ENCODE measurements around the gene PYGB. TPM values are rescaled to one million over a fixed set of nuclear protein-coding genes. Genes with fewer than 3 reads are reported as not detected.
"Not testable (repeated sequence)": the region's sequence is repeated elsewhere in the genome, so short reads cannot be mapped to it uniquely, and the experiment has no call there.

The PYGB gene
- total RNA-seq, 2 donors from 2014 or later = 275 to 329 TPM

- DNase-seq = no peak
- intact Hi-C loops (cut with DNase I, micrococcal nuclease) = no loop called here
- ATAC-seq = no peak
Observed at GRCh38 chr20:25224941-25225340, 22.9 kb upstream of the PYGB start.

- no peak for ATAC-seq
- intact Hi-C loops (cut with DNase I, micrococcal nuclease) = no loop called here
- no peak for DNase-seq
Observed at GRCh38 chr20:25225642-25226432, 22.0 kb upstream of the PYGB start.

DNA sequence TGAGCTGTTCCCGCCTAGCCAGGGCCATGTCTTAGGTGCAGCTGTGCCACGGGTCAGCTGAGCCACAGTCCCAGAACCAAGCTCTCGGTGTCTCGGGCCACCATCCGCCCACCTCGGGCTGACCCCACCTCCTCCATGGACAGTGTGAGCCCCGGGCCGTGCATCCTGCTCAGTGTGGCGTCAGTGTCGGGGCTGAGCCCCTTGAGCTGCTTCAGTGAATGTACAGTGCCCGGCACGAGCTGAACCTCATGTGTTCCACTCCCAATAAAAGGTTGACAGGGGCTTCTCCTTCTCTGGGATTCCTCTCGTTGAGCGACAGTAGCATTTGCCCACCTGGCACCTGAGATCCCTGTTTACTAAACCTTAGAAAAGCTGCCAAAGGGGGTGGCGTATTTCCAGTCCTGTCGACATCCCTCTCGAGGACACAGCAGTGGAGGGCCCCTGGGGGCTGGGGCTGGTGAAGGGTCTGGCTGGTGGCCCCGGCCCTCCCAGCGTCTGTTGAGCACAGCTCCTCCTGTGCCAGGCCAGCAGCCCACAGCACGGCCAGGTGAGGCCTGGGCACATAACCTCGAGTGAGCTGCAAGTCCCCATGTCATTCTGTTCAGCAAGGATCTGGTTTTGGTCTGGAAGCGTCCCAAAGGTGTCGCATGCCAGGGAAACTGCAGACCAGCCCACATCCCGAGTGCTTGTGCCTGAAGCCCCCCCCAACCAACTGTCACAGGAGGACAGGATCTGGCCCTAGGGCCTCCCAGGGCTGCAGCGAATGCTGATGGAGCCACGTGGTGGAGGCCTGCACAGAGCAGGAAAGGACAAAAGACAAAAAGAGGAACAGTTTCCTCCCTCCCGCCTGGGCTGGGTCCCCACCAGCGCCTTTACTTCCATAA lies 21.2 kb upstream of the PYGB start:
- ATAC-seq = no peak
- intact Hi-C loops (cut with DNase I, micrococcal nuclease) = no loop called here

DNA sequence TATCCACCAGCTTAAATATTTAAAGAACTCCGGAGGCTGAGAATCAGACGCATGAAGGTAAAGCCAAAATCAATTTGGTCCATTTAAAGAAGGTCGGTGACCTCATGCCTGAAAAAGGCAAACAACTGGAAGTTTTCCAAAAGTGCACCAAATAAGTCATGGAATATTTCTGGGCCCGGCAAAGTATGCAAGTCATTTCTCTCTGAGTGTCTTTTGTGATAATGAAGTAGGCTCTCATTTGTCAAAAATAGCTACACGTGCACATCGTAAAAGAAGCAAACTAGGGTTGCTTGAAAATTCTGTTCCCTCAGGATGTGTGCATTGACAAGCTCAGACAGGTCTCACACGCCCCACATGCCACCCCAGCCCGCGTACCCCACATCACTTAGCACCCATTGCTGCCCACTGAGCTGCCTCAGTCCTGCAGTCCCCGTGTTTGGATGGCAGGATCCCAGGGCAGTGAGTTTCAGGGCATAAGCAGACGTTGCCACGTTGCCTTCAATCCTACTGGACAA lies 20.5 kb upstream of the PYGB start:
- DNase-seq (no peak), ATAC-seq (no peak)
- intact Hi-C loops (cut with DNase I, micrococcal nuclease) = no loop called here

More for the DNA sequence above, 21.2 kb upstream of the PYGB start:
- no peak for DNase-seq

DNA sequence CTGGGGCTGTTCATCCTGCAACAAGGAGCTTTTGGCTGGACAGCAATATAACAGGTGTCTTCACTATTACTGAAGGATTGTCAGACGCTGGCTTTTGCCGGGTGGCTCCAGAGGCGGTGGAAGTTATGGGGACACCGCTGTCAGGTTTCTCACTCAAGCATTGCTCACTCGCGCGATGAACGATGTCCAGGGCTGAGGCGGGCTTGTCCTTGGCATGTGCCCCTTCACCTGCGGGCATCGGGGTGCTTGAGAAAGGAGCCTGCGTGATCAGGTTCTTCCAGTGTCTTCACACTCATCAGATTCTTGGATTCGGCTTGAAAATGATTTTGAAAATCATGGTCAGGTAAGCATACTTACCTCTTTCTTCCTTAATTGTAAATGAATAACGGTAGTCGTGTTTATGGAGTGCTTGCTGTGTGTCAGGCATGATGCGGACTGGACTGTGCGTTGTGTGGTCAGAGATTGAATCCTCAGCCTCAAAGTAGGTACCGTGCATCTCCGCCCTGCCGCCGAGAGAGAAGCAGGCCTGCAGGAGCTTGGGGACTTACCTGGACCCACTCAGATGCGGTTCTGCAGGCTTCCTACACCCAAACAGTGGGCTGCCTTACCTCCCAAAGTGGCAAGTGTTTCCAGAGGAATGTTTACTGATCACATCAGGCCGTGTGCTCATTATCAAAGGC lies 18.3 kb upstream of the PYGB start:
- intact Hi-C loops (cut with DNase I, micrococcal nuclease) = no loop called here
- no peak for DNase-seq
- no peak for ATAC-seq

GRCh38 chr20:25230166-25230831 lies 17.6 kb upstream of the PYGB start:
- DNase-seq = no peak
- ATAC-seq = no peak
- intact Hi-C loops (cut with DNase I, micrococcal nuclease) = no loop called here

DNA sequence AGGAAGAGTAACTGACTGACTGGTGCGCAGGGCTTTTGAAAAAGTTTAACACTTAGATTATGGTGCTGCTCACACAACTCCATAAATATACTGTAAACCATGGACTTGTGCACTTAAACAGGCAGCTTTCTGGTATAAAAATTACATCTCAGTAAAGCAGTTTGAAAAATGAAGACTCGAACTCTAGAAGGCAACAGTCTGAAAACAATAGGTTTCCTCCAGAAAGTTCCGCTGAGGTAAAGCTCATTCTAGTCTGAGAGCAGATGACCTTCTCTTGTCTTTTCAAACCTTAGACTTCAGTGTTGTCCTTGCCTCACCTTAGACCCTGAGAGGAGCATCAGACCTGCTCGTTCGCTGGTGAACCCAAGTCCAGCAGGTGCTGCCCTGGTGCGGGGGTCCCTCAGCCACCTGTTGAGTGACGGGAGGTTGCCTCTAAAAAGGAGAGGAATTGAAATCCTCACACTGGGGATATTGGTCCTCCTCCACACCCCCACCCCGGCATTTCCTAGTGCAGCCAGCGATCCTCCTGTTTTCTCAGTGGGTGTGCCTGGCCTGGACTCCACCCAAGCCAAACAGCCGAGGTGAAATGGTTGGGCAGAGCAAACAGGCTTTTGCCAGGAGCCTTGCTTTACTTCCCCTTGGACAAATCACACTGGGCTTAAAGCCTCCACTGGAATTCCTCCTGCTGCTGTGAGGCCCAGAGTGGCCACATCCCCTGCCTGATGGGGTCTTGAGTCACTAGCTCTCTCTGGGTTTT lies 14.7 kb upstream of the PYGB start:
- ATAC-seq (peak; percentile 75), DNase-seq (peak; percentile 86 to 92)
- intact Hi-C loops (cut with DNase I, micrococcal nuclease) = no loop called here

DNA sequence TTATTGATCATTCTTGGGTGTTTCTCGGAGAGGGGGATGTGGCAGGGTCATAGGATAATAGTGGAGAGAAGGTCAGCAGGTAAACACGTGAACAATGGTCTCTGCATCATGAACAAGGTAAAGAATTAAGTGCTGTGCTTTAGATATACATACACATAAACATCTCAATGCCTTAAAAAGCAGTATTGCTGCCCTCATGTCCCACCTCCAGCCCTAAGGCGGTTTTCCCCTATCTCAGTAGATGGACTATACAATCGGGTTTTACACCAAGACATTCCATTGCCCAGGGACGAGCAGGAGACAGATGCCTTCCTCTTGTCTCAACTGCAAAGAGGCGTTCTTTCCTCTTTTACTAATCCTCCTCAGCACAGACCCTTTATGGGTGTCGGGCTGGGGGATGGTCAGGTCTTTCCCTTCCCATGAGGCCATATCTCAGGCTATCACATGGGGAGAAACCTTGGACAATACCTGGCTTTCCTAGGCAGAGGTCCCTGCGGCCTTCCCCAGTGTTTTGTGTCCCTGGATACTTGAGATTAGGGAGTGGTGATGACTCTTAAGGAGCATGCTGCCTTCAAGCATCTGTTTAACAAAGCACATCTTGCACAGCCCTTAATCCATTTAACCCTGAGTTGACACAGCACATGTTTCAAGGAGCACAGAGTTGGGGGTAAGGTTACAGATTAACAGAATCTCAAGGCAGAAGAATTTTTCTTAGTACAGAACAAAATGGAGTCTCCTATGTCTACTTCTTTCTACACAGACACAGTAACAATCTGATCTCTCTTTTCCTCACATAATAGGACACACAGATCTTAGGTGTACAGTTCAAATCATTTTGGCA lies 13.7 kb upstream of the PYGB start:
- intact Hi-C loops (cut with DNase I, micrococcal nuclease); ATAC-seq; DNase-seq: not testable (repeated sequence)

DNA sequence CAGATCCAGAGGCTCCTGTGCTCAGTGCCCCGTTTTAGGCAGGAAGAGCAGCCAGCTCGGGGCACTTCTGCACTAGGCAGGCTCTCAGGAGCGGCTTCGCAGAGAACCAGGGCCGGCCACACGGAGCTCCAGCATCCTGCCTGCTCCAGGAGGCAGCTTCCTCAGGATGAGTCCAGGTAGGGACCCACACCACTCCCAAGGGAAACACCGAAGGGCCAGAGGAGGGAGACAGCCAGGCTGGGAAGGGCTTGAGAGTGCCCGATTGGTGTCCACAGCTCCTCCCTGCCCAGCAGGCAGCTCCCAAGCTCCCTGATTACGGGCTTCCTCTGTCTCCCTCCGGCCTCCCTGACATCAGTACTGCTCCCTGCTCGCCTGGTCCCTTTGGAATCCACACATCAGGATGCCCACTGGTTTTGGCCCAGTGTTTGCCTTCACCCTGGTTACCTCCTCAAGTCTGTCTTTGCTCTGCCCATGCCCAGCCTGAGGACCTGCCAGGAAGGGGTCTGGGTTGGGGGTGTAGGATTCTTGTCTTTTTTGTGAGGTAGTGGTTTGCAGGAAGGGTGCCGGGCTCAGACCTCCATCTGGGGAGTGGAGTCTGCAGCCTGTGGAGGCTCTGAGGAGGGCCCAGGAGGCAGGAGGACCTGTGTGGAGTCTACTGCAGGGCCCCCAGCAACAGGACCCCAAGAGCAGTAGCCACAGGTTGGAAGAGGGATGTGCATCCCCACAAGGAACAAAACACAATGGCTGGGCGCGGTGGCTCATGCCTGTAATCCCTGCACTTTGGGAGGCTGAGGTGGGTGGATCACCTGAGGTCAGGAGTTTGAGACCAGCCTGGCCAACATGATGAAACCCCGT lies 11.2 kb upstream of the PYGB start:
- no peak for ATAC-seq
- DNase-seq = no peak
- intact Hi-C loops (cut with DNase I, micrococcal nuclease) = no loop called here

DNA sequence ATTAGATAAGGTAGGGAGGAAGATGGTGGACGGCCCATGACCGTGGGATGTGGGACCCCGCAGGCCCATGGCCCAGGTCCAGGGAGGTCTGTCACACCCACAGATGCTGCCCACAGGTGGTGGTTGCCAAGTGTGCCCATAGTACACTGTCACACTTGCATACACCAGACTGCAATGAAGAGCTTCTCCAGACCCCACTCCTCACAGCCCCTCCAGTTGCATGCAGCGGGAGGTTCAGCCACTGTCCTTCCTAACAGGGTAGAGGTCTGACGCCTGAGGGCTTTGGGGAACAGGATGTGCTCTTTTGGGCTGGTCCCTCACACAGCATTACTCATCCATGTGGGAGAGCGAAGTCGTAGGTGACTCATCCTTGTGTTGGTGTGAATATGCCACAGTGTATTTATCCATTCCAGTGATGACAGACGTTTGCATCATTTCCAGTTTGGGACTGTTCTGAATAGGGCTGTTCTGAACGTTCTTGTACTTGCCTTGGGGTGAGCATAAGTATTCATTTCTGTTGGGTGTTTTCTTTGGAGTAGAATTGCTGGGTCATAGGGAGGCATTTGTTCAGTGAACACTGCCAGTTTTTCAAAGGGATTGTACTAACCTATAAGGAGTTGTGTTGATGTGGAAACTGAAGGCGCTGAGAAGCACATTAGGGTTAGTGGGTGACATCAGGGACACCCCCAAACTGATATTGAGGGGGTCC lies 10.1 kb upstream of the PYGB start:
- intact Hi-C loops (cut with DNase I, micrococcal nuclease) = no loop called here
- ATAC-seq = peak; percentile 38
- DNase-seq = no peak

GRCh38 chr20:25238319-25239037 lies 9.4 kb upstream of the PYGB start:
- DNase-seq (no peak), ATAC-seq (no peak)
- intact Hi-C loops (cut with DNase I, micrococcal nuclease) = no loop called here

GRCh38 chr20:25239387-25240370 lies 8.2 kb upstream of the PYGB start:
- no peak for DNase-seq
- intact Hi-C loops (cut with DNase I, micrococcal nuclease) = no loop called here
- ATAC-seq = no peak

GRCh38 chr20:25240851-25241658 lies 6.8 kb upstream of the PYGB start:
- DNase-seq; intact Hi-C loops (cut with DNase I, micrococcal nuclease): not testable (repeated sequence)
- peak; percentile 31 for ATAC-seq
